ENCODE measurements around the gene HOXA4.

Gene HOXA4

DNA sequence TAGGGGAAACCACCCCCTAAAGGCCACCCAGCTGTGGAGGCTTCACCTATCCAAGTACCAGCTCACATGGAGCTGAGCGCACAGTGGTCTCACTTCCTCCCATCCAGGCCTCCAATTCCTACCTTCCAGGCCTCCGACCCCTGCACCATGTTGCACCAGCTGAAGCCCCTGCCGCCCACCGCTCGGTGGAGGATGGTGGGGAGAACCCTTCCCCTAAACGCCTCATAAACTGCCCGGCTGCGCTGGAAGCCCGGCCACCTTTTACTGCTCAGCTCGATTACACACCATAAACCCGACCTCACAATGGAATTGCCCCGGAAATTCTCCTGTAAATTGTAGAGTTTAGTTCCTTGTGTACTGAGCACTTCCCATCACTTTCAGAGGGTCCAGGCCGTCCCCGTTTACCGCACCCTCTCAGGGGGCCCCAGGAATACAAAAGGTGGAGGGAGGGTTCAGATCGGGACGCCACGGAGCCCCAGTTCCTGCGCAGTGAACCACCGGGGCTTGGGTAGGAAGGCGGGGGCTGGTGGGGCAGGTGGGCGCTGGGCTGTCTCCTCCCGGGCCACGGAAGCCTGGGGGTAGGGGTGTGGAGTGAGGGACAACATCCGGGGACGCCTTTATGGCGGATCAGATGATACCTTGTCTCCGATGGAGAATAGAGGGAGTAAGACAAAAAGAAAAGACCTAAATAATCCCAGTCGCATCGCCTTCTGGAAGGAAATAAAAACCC, 27.3 kb upstream of the HOXA4 start:
- no peak for DNase-seq

DNA sequence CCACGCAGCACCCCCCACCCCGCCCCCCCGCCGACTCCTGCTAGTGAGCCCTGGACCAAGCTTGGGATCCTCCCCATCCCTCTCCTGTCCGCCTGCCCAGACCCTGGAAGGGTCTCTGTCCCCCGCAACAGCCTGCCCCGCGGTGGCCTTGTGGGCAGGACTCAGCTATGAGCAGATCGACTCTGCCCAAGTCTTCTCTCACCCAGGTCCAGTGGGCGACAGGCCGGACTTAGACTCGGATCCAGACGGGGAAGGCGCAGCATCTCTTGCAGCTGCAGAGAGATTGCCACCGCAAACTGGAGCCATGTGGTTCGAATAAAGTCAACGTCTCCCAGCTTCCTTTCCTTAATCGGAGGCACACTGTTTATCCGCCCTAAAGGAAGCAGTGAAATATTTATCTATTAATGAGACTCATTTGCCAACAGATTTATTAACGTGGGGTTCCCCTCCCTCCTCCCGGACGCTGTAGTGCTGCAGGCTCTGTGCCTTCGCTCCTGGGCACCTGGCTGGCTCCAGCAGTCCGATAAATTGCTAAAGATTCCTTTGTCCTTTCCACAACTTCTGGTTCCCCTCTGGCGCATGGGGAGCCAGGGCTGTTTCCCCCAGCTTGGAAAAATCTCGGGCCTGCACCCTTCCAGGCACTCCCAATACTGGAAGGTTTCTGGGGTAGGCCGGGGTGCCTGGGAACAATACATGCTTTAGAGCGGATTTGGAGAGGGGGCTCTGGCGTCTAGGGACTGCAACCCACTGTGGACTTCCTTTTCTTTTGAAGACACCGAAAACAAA, 26.6 kb upstream of the HOXA4 start:
- no peak for DNase-seq

DNA sequence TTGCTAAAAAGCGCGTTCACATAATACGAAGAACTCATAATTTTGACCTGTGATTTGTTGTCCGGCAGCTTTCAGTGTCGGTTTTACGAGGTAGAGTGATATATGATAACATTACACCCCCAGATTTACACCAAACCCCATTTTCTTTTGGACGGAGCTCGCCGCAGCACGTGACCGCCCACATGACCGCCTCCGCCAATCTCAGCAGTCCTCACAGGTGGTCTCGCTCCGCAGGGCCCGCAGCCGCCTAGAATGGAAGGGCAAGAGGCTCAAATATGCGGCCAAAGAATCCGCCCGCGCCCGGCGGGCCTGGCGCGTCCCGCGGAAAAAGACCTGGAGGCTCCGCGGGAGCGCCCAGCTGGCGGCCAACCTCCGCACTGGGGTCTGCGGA, 25.9 kb upstream of the HOXA4 start, which contains the start of gene HOXA7:
Gene HOXA7, minus strand, starts transcription at position 168 of the 391 bp plus-strand sequence. Its CDS starts 130 bp downstream, at position 38.
- no peak for DNase-seq

DNA sequence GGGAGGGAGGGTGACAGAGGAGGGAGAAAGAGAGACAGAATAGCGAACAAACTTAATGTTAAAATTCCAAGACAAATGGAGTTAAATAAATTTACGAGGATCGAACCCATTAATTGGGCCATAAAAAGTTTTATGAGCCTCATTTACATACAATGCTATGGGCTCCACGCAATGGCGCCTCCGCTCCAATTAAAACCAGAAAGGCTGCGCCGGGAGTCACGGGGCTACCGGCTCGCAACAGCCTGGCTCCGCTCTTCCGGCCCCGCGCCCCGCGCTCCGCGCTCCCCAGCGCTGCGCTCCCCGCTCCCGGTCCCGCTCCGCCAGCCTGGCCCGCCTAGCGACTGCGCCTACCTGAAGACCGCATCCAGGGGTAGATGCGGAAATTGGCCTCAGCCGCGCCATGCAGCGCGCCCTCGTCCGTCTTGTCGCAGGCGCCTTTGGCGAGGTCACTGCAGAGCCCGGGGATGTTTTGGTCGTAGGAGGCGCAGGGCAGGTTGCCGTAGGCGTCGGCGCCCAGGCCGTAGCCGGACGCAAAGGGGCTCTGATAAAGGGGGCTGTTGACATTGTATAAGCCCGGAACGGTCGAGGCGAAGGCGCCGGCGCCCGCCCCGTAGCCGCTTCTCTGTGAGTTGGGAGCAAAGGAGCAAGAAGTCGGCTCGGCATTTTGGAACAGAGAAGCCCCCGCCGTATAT, 25.4 kb upstream of the HOXA4 start:
- no peak for DNase-seq

DNA sequence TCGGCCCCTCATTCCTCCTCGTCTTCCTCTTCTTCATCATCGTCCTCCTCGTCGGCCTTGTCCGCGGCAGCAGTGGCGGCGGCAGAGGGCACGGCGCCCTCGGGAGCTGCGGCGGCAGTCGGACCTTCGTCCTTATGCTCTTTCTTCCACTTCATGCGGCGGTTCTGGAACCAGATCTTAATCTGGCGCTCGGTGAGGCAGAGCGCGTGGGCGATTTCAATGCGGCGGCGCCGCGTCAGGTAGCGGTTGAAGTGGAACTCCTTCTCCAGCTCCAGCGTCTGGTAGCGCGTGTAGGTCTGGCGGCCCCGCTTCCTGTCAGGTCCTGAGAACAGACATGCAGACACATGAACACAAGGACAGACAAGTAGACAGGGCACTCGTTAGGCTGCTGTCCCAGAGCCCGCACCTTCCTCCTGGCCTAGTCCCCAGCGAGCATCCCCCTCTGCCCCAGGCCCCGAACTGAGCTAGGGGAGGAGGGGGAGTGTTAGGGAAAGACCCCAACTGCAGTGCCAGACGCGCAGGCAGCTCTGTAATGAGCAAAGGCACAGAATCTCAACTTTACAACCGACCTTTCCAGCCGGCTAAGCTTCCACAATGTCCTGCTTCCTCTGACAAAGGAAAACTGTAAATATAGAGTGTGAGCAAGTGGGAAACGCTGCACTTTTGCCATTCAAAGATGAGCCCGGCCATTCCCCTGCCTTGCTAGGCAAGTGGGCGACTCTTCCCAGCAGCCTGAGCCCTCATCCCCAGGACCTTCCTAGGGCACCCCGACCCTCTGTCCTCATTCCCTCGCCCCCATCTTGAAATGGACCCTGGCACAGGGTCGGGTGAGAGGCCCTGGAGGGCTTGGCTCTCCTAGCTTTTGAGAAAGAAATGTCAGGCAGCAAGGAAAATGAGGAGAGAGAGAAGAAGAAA, 24.6 kb upstream of the HOXA4 start:
- no peak for DNase-seq

DNA sequence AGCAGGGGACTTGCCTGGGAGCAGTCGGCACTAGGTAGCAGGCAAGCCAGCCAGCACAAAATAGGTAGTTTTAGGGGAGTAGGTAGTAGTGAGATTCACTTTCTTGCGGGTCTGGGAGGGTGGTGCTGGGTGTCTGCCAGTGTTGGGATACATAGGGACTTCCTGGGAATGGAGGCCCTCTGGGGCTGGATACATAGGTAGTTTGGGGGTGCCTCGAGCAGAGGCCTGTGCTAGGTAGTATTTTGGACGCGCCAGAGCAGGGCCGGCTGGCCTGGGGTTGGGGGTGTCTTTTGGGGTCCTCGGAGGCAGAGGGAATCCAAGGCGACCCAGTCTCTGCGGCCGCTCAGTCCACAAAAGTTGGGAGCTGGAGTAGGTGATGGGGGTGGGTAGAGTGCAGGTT, 23.8 kb upstream of the HOXA4 start:
- no peak for DNase-seq

DNA sequence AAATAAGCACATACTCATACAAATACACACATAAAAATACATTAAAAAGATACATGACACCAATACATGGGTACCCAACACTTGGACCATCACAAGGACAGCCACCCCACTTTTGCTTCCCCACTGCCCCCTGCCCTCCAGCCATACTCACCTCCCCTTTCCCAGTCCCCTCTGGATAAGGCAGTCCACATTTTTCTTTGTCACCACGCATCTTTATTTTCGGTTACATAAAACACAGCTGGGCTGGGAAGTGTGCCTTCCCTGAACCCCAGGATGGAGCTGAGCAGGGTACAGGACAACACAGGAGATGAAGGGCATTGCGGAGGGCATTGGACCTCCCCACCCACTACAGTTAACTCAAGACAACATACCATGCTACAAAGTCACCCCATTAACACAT, 23.0 kb upstream of the HOXA4 start:
- DNase-seq = no peak

DNA sequence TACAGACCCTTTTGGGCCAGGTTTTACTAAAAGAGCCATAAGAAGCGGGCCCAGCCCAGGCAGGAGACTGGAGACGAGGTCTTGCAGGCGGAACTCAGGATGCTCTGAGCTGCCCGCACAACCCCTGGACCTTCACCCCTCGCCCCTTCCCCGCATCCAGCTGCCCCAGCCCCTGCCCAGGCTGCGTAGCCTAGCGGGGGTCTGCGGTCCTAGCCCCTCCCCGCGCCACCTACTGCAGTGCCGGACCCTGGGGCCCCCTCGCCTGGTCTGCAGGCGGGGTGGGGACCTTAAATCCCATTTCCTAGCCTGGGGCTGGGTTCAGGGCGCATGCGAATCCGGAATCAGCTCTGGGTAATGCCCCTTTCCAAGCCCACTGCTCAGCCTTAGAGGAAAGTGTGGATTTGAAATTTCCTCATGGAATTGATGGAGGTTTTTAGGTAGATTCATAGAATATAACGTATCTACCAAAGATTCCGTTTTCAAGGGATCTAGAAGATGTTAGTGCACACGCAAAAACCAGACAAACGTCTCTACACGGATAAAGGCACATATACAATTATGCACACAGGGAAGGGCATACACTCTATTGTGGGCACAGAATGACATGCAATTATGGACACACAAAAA, 22.4 kb upstream of the HOXA4 start:
- no peak for DNase-seq

DNA sequence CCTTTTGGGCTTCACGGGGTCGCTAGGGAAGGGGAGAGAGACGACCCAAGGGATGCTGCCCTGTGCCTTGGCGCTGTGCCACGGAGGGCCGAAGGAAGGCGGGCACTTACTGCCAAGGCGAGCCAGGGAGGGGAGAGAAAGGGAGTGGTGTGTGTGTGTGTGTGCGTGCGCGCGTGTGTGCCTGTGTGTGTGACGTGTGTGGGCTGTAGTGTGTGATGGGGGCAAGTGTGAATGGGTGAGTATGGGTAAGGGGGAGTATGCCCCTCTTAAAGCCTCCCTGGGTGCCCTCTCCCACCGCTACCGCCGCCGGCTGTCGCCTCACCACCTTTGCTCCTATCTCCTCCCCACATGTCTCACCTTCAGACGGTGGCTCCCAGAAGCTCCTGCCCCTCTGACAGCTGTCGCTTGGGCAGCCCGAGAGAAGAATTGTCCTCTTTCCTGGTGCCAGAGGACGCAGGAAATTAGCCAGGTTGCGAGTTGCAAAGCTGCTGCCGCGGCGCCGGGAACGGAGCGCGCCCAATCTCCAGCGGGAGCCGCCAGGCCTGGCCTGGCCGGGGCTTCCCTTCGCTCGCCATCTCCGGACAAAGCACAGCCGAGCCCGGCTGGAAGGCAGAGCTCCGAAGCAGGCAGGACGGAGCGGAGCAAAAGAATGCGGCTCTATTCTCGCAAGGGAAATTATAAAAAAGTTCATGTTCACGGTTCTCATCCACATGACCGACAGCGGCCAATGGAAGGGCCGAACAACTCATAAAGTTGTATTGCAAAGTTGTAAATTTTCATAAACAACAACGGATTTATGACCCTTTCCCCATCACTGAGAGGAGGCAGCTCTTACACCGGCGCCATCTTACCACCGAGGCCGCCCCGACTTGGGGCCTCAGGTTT, 21.6 kb upstream of the HOXA4 start, which contains the start of gene HOXA3:
Gene HOXA3, minus strand, starts transcription at position 653 of the 885 bp plus-strand sequence. CDS start 41,943 bp downstream, outside the sequence.
- no peak for DNase-seq

DNA sequence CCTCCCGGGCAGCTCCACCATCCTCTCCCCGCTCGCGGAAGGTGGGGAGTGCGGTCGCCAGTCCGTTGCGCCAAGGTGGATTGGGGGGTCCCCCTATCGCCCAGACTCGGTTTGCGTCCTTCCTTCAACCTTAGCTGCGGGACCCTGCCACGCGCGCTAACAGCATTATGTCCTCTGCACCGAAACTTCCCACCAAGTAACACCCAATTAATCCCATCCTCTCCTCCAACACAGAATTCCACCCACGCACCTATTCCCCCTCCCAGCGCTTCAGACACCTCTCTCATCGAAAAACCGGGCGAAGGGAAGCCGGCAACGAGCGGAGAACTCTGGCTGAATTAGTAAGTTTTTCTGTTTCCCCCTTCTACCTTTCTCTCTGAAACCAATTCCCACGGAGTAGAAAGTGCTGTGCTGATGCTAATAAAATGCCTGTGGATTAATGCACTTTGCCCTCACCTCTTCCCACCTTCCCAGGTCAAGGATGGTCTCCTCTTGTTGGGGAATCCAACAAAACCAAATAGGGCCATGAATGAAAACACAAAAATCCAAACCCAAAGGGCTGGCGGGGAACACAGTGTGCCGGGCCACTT, 20.9 kb upstream of the HOXA4 start:
- DNase-seq = no peak

DNA sequence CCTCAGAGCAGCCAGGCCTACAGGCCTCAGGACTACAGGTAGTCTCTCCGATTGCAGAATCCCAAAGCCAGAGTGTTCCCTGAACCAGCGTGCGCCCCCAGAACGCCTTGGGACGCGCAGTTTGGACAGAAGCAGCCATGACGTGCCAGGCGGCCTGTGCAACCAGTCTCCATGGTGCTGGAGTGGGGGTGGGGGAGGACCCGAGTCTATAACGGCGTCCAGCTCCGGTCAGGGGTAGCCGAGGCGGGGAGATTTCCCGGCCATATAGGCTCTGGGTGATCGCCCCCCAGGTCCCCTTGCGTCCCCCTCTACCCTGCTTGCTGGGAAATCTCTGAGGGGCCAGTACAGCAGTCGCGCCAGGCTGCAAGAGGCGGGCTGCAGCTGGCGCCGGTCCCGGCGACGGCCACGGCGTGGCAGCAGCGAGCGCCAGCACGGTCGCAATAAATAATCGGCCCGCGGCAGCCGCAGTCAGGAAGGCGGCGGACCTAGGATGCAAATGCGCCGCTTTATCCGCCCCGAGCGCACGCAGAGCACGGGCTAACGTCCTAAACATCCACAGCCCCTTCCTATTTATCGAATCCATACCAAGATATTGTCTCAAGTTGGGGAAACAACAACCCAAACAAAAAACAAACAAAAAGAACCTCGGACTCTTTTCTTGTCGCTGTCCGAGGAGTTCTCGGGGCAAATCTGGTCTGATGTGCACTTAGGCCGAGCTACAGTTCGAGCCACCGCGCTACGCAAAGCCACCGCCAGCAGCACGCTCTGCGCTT, 20.2 kb upstream of the HOXA4 start:
- DNase-seq = peak; percentile 80

DNA sequence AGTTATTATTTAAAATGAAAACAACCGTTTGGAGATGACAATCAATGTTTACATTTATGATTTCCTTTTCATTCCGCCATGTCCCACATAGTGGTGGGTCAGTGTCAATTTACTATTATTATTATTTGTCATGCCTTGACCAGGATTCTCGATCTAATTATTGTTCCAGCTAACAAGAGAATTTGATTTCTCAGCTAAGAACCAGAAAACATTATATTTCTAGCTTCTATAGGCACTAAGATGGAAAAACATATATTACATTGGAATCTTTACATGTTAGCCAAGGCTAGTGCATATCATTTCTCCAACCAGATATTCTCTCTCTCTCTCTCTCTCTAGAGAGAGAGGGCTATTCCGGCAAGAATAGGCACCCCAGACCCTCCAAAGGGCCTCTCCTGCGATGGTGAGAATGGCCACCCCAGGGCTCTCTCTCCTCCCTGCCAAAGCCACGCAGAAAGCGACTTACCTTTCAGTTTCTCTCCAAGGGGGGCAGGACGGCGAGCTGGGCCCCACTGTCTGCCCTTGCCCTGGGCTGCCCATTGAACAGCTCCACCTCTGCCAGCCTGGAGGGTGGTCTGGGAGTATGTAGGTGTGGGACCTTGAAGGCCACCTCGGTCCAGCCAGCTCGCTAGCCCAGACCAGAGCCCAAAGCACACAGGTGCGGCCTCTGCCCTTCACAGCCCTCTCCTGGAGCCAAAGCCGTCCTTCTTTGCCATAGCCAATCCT, 19.4 kb upstream of the HOXA4 start:
- no peak for DNase-seq

DNA sequence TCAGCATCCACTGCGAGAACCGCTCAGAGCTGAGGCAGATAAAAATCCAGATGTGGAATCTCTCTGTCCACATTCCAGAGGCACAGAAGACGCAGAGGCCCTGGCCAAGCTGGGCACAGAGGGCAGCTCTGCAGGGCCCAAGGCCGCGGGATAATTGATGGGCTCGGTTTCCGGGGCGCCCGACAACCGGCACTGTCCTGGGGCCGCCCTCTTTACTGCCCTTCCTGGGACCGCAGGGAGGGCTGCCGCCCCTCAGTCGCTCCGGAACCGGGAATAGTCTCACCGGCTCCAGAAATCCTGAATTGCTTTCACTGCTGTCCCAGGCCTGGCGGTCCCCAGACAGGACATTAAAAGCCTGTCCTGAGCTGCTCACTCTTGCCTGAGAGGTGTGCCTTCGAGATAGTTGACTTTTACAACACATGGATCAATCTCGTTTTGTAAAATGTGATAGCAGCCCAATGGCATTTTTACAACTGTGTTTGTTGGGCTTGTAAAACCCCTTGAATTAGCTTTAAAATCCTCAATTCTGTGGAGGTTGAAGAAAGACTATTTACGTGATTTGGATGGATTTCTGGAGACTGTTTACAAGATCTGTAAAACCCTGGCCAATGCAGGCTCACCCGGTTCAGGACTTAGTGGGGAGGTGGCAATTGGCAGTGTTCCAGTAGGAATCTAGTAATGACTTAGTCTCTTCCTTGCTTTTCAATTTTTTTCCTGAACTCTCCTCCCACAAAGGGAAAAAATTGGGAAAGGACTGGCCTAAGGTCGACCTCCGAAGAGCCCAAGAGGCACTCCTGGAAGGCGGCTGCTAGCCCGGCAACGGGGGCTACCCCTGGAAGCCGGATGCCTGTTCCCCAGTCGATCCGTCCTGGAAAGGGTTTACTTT, 18.4 kb upstream of the HOXA4 start:
- DNase-seq = no peak

DNA sequence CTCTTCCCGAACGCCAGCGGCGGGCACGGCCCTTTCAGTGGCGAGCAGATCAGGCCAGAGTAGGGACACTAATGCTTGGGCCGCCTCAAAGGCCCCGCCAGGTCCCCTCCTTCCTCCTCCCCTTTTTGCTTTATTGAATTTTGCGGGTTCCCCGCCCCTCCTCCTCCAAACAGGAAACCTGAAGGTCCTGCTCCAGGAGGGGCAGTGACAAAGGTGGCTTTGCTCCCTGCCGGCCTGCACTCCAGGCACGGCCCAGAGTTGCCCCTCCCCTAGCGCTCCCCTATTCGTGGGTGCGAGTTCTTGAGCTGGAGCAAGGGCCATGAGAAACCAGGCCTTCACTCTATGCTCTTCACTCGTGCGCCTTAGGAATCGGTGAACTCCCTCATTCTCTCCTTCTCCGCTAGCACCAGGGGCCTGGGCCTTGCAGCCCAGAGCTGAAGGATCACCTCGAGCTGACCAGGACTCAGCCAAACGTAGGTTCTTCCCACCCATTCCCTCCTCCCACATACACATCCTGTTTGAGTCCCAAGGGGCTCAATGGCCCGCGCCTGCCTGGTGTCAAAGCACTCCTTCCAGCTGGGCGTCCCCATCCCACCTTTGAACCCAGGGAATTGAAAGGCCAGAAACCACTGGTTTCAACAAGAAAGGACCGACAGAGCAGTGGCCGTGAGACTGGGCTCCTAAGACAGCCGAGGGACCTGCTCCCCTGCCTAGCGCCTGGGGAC, 17.6 kb upstream of the HOXA4 start:
- no peak for DNase-seq

DNA sequence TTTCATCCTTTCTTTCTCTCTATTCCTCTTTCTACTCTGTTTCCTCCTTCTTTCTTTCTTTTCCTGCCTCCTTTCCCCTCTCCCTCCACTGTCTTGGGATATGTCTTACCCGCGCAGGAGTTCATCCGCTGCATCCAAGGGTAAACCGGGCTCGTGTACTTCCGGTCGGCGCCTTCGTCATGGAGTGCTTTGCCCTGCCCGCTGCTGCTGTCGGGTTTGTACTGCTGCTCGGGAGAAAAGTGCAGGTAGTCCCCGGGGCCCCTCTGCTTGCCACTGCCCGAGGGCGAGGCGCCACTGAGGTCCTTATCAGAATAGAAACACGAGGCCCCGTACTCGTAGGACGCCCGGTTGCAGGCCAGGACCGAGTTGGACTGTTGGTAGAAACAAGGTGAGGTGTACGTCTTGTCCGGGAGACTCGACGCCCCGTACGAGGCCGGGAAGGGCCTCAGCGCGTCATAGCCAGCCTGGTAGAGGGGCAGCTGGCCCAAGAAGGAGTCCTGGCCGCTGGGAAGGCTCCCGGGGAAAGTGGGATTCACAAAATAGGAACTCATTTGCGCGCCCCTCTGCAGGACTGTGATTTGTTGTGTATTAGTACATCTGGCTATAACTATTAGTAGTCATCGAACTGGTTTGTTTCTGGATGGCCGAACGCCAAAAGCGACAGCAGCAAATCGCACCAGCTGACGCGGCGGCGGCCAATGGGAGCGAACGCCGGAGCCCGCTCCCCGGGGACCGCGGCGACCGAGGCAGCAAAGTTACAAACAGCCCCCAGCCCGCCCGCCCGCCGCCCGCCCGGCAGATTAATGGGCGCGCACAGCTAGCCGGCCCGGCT, 16.9 kb upstream of the HOXA4 start, which contains the start of gene HOXA6:
Gene HOXA6, minus strand, starts transcription at position 576 of the 832 bp plus-strand sequence. Its CDS starts 25 bp downstream, at position 551.
- DNase-seq = no peak
